GM18867 (cell line): Measurements from ENCODE around the gene RAD18.

ENCODE experiments used
- ATAC-seq: cut with Tn5 transposase; IDR thresholded peaks from one replicate; pipeline ENCODE4 v1.9.1; 2021; ENCODE audit warnings: mild to moderate bottlenecking, moderate library complexity; ENCODE audit not compliant: unreplicated experiment

Gene RAD18

DNA sequence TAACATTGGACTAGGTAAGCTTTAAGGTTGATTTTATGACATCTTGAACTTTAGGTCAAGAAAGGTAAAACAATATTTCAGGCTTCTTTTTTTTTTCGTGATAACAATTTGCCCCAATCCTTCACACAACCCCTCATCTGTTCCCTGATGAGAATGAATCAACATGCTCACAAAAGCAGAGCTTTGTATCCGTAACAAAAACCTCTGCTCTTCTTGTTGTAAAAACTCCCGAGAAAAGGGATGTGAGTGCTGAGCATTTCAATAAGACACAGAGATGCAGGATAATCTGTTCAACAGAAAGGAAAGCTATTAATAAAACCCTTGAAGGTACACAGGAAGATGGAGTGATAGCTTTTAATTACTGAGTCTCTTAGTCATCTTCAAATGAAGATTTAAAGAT lies 94.3 kb downstream of the RAD18 start:
- no peak for ATAC-seq

DNA sequence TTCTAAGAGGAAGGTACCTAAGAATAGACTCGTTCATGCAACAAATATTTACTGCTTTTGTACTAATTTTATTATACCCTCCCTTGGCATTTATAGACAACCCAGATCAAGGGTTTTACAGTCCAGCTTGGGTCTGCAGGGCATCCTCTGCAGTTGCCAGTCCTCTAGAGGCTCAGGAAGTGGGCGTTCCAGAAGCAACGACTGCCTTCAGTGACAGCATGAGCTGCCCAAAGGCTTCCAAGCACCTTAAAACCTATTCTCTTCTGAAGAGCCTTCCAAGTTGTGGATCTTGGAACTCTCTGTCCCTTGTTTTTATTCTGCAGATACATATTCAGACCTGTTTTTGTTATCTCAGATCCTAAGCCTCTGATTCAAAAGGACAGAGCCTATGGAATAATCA lies 95.6 kb downstream of the RAD18 start:
- no peak for ATAC-seq

DNA sequence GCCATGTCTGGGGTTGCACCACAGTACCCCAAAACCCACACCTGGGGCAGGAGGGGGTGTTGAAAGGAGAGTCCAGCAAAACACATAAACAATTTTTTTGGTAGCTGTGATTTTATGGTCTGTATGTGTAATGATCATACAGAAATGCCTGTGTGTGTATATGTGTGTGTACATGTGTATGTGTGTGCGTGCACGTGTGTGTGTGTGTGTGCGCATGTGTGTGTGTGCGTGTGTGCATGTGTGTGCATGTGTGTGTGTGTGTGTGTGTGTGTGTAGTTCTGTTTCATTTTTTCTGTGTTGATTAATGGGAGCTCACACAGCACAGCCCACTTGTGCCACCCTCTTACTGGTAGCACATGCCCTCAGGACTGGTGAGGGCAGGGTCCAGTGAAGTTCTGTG lies 97.6 kb downstream of the RAD18 start:
- no peak for ATAC-seq

DNA sequence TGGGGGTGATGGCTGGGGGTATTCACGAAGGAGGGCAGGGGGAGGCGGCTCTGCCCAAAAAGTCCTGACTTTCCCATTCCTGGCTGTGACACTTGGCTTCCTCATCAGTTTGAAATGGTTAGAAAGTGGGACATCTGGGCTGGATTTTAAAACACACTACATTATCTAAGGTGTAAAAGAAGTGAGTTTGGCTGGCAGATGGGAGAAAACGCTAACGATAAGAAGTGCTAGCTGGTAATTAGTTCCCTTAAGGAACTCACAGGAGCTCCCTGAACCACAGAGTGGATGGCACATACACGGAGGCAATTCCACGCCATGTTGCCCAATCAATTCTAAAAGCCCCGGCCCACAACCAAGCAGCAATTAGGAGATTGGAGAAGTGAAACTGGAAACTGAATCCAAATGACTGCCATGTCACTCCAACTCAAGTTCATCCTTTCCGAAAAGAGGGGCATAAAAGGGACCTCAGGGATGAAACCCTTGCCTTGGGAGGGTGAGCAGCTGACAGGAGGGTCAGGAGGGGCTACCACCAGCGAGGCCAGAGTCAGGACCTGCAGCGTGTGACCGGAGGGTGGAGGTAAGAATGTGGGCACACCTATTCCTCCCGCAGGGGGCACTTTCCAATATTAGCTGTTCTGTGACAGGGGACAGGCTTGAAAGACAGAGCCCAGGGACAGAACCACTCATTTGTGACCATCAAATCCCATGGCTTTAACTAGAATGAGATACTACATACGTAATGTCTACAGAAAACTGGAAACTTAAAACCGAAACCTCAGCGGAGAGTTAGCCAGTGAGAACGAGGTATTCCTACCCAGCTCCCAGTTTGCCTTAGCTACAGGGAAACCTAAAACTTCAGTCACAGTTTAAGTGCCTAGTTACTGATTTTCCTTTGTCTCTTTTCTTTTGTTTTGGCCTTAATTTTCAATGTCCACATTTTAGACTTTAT lies 98.6 kb downstream of the RAD18 start:
- ATAC-seq = no peak

DNA sequence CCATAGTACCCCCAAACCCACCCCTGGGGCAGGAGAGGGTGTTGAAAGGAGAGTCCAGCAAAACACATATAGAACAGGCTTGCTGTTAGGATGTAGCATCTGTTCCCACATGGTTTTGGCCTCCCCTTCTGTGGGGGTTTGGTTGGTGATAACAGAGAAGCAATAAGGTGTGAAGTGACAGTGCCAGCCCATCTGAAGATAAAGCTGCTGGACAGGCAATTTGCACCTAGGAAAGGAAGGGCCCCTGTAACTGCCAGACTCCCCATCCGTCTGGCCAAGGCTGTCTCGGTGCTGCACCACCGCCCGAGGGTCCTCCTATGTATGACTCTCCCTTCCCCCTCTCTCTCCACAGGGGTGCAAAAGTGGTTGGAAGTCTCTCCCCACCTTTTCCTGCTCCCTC lies 99.4 kb downstream of the RAD18 start:
- ATAC-seq = no peak

DNA sequence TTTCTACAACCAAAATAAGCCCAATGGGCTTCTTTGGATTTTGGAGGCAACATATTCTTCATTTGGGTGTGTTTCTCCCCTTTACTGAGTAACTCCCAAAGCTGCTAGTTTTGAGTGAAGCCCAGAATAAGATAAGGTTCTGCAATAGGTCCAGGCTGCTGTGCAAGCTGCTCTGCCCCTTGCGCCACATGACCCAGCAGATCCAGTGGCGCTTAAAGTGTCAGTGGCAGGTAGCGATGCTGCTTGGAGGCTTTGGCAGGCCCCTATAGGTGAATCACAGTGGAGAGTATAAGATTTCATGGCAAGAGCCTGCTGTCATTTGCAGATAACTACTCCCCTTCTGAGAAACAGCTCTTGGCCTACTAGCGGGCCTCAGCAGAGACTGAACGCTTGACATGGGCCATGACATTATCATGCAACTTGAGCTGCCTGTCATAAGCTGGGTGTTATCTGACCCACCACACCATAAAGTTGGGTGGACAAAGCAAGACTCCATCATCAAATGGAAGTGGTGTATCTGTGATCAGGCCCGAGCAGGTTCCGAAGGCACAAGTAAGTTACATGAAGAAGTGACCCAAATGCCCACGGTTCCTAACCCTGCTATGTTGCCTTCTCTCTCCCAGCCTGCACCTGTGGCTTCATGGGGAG lies 105.4 kb downstream of the RAD18 start:
- no peak for ATAC-seq

DNA sequence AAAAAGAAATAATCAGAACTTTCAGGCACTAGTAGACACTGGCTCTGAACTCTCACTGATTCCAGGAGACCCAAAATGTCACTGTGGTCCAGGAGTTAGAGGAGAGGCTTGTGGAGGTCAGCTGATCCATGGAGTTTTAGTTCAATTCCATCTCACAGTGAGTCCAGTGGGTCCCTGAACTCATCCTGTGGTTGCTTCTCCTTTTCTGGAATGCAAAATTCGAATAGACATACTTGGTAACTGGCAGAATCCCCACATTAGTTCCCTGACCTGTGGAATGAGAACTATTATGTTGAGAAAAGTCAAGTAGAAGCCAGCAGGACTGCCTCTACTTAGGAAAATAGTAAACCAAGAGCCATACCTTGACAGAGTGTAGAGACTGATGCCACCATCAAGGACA lies 106.6 kb downstream of the RAD18 start:
- no peak for ATAC-seq

DNA sequence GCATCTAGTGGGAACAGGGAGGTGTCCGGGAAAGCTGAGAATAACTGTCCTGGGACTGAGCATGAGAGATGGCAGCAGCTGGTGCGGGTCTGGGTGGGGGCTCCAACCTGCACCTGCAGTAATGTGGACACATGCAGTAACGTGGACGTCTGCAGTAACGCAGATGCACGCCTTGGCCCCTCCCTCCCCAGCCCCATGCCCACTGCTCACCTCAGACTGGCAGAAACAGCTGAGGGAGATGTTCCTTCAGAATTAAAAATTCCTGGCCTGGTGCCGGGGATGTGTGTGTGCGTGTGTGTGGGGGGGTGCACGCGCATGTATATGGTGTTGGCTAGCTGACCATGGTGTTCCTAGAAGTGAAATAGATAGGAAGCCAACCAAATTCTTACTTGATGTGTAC lies 107.2 kb downstream of the RAD18 start:
- ATAC-seq = no peak

DNA sequence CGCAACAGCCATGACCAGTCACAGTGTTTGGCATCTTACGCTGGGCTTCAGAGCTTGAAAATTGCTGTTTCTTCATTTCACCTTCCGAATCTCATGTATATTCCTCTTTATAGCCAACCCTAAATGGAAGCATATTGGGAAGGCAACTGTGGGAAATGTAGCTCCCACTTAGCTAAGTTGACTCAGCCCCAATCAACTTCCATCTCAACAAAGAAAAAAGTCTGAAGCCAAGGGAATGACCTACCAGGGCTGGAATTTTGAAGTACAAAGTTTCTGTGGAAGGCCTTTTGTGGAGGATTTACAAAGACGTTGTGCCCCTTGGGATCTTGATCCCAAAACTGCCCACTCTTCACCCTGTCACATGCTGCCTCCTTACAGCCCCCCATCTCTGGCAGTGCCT lies 108.6 kb downstream of the RAD18 start:
- no peak for ATAC-seq

DNA sequence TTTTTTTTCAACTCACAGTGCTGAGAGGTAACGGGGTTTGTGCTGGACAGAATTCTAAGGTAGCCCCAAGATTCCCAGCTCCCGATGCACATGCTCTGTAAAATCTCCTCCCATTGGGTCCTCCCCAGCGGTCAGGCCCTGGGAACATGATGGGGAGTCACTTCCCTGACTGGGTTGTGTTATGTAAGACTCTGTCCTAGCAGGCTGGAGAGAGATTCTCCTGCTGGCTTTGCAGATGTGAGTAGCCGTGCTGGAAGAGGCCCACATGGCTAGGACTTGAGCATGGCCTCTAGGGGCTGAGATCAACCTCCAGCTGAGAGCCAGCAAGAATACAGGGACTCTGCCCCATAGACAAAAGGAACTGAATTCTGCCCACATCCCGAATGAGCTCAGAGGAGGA lies 110.2 kb downstream of the RAD18 start:
- no peak for ATAC-seq

DNA sequence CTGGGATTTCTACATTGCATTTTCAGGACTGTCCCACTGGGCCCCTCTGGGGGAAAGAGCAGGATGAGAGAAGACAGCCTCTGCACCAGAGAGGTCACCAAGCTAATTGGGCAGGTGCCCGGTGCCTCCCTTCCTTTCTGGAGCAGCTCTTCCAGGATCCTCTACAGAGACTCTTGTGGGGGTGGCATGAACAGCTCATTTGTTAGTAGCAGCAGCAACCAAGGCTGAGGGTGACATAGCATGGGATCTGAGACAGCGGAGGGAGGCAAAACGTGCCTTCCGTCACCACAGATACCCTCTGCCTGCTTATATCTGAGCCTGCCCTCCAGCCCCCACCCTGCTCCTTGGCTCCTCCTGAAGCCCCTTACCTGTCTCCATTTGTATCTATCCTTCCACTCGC lies 110.8 kb downstream of the RAD18 start:
- ATAC-seq = no peak

DNA sequence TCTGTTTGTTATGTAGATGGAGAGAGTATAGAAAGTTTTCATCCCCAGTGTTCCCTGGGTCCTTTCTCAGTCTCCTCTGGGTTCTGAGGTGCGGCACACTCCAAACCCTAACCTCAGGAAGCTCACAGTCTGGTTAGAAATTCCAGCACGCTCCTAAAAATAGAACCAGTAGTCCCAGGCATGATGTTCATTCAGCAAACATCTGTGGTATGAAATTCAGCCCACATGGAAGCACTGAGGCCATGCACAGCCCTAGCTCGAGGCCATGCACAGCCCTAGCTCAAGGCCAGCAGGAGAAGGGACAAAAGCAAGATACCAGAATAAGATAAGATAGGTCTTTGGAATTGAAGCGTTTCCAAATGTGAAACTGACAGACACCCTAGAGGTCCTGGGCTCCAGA lies 111.6 kb downstream of the RAD18 start:
- ATAC-seq = no peak

DNA sequence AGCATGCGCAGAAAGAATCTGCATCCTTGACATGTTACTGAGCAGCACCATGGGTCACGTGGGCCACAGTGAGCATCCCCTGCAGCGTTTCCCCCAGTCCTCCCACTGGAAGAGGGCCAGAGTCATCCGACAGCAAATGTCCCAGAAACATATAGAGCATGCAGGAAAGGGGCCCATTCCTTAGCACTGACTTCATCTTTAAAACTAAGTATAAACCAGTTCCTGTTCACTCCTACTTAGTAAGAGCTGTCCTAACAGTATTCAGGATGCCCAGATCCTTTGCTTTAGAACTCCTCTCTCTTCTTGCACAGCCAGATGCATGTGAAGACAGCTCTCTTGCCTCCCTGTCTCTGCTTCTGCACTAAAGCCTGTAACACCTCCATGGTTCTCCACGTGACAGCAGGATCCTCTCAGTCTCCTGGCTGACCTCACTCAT lies 114.6 kb downstream of the RAD18 start:
- ATAC-seq = no peak

DNA sequence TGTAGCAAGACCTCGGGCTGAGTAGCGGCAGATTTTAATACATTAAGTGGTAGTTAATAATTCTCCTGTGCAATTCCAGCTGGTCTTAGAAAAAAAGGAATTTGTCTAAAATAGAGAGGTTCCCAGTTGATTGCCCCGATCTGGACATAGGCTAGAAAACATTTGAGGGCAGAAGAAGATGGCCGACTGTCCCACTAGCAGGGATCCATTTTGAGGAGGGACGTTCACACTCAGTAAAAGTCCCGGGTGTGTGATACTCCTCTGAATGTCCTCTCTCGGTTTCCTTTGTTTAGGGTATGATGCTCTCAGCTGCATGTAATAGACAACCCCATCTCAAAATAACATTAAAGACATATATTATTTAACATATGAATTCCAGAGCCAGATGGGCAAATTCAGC lies 116.0 kb downstream of the RAD18 start:
- no peak for ATAC-seq

DNA sequence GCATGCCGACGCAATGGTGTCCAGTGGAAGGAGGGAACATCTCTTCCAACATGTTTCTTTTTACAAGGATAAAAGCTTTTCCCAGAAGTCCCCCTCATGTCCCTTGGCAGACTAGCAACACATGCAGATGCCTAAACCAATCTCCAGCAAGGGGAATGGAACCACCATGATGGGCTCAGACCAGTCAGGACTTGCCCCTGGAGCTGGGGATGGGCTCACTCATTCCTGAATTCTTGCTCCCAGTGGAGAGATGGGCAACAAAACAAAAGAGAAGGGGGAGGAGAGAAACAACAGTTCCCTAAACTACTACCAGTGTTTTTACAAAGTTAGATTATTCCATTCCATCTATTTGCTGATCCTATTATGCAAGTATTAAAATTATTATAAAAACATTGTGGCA lies 117.1 kb downstream of the RAD18 start:
- no peak for ATAC-seq

DNA sequence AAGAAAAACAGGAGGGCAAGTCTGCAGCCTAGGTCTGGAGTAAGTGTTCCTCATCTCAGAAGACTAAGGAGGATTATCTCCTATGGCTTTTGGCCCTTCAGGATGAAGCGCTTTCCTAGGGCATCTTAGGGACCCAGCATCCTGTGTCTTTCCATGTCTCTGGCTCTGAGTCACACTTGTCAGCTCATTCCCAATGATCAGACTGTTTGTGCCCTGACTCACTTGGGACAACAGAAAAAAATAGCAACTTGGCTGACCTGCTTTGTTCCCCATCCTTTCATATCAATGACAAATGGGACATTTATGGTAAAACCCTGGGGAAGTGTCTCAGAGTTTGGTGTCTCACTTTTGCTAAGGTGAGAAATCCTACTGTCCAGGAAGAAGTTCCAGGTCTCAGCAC lies 117.6 kb downstream of the RAD18 start:
- ATAC-seq = no peak

DNA sequence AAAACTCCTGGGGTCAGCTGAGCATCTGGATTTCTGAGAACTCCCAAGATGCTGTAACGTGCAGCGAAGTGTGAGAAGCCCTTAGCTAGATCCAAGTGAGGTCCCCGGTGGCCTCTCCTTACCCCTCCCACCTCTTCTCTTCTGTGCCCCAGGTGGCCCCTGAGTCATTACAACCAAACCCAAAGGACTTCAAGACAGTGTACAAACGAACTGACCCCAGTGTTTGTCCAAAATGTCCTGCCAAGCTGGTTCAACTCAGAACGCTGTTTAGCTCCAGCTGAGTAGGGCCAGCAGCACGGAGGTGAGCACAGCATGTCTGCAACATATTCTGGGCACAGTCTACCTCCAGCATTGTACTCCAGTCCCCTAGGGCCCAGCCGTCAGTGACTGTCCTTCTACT lies 119.9 kb downstream of the RAD18 start:
- ATAC-seq = no peak

DNA sequence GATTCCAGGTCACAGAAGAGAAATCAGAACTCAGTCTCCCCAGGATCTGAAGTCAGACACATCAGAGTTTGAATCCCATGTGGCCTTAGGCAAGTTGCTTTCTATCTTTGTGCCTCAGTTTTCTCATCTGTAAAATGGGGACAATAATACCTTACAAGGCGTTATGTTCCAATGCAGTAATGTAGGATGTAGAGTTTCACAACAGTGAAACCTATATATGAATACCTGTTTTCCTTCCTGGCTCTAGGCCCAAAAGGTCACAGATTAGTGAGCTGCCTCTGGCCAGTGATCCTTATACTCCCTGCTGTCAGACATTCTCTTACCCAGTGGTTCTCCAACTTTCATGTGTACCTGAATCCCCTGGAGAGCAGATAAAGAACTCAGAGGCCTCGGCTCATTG lies 121.0 kb downstream of the RAD18 start:
- no peak for ATAC-seq

DNA sequence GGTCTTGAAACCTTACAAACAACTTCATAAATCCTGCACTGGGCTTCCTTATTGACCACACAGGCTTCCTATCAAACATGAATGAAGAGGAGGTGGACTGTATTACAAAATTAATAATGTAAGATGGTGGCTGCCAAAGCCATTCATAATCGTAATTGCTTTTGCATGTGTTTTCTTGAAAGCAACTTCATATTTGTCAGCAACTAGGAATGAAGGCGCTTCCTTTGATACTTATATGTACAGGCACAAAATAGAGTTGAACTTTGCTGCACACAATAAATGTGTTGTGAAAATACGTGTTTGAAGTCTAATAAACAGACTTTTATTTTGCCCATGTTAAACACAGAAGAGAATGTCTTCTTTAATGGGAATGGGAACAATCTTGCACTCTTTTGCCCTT lies 121.8 kb downstream of the RAD18 start:
- no peak for ATAC-seq

DNA sequence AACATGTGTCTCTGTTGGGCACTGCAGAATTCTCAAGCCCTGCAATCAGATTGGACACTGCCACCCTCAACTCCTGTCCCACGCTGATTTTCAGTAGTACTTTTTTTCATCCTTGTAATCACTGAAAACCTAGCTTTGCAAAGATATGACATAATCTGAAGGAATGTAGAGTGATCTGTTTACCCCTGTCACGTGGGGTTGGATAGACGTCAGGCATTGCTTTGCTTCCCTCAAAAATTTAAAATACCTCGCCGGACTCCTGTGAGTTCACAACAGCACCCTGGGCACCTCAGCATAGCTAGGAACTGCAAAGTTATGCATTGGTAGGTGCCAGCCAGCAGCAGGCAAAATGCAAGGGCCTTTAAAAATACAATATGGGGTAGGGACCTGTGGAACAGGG lies 122.7 kb downstream of the RAD18 start:
- ATAC-seq = no peak

DNA sequence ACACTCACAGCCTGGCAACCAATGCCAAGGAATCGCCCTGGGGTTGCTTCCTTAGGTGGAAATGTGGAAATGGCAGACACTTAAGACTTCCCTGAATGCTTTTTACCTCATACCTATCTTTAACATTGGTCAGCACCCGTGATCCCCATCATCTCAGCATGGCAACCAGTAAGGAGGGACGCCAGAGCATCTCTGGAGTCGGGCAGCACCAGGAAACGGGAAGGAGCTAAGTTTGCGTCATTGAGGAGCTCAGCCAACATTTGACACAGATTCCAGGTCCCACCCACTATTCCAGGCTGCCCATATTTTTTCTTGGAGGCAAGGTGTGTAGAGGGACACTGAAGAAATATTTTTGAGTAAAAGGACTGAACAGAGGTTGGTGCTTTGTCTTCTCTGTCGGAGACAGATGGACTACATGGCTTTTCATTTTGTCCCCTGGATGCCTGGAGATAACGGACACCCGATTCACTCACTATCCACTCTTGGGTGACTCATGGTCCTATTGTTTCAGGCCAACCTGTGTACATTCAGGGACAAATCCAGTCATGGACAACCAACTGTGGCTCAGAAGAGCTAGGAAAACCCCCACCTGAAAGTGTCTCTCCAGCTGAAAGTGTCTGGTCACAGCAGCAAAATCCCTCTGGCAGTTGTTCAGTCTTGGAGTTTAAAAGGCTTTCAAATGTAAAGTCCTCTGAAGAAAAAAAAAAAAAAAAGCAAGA lies 123.5 kb downstream of the RAD18 start:
- ATAC-seq = no peak
